Measurements from ENCODE around the gene APMAP.
"Not testable (repeated sequence)": the region's sequence is repeated elsewhere in the genome, so short reads cannot be mapped to it uniquely, and the experiment has no call there.

The APMAP gene

GRCh38 chr20:24934716-24935115 lies 57.8 kb downstream of the APMAP start:
- H3K4me1 ChIP-seq (ENCODE audit: control insufficient read depth, insufficient read depth, low read length) = no peaks in the 10 kb centered on the region
- POLR2A ChIA-PET = no interaction called here
- H3K27ac ChIP-seq (ENCODE audit: extremely low read depth, low read depth, low read length) = no peak overlapping the region
- H3K9me3 ChIP-seq (ENCODE audit: control insufficient read depth, insufficient read depth, low read depth, low read length) = no peaks in the 10 kb centered on the region
- CTCF ChIA-PET = no interaction called here
- no peak overlapping the region for H3K4me3 ChIP-seq (ENCODE audit: low read depth, low read length)
- TF ChIP-seq ZNF239 (tag by site-specific recombination; IDR thresholded peaks at IDR 0.05) = 0 out of 2 replicates have a peak, but pooled peaks have one; percentile 83
- TF ChIP-seq ZNF670 (tag by site-specific recombination; IDR thresholded peaks at IDR 0.05; ENCODE audit: low read depth) = no peak
- no peaks in the 10 kb centered on the region for H3K36me3 ChIP-seq (ENCODE audit: control insufficient read depth in 2 of 2, insufficient read depth in 1 of 2, low read length in 2 of 2)

DNA sequence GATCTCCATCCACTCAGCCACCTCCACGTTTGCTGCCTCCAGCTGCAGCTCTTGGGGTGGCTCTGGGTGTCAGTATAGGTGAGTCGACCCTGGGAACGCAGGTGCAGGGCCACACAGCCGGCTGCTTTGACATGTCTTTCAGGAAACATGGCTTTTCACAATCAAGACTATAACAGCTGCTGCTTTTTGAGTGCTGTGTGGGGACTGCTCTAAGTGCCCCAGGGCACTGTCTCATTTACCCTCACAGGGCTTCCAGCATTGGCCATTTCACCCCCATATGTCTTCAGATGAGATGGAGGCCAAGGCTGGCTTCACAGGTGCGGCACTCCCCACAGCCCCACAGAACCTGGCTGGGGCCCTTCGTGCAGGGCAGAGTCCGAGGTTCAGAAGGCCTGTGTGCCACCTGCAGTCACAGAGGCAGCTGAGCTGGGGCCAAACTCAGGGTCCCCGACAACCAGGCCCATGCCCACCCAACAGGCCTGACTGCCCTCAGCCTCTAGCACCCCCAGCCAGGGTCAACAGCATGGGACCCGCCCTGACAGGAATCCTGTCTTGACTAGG lies 58.4 kb downstream of the APMAP start:
- ChIA-PET CTCF (no interaction called here), POLR2A (no interaction called here)
- no peaks in the 10 kb centered on the region for H3K9me3 ChIP-seq (ENCODE audit: control insufficient read depth, insufficient read depth, low read depth, low read length)
- TF ChIP-seq YY2 (tag by site-specific recombination; IDR thresholded peaks at IDR 0.05) (no peak), ZNF521 (tag by site-specific recombination; IDR thresholded peaks at IDR 0.05) (no peak), OVOL3 (tag by site-specific recombination; IDR thresholded peaks at IDR 0.05) (no peak), ZBTB8A (tag by site-specific recombination; IDR thresholded peaks at IDR 0.05) (no peak), BCL11B (tag by site-specific recombination; IDR thresholded peaks at IDR 0.05; ENCODE audit: low read depth) (no peak)
- no peaks in the 10 kb centered on the region for H3K4me1 ChIP-seq (ENCODE audit: control insufficient read depth, insufficient read depth, low read length)
- no peaks in the 10 kb centered on the region for H3K36me3 ChIP-seq (ENCODE audit: control insufficient read depth in 2 of 2, insufficient read depth in 1 of 2, low read length in 2 of 2)
- no peak overlapping the region for H3K4me3 ChIP-seq (ENCODE audit: low read depth, low read length)
- no peak overlapping the region for H3K27ac ChIP-seq (ENCODE audit: extremely low read depth, low read depth, low read length)

DNA sequence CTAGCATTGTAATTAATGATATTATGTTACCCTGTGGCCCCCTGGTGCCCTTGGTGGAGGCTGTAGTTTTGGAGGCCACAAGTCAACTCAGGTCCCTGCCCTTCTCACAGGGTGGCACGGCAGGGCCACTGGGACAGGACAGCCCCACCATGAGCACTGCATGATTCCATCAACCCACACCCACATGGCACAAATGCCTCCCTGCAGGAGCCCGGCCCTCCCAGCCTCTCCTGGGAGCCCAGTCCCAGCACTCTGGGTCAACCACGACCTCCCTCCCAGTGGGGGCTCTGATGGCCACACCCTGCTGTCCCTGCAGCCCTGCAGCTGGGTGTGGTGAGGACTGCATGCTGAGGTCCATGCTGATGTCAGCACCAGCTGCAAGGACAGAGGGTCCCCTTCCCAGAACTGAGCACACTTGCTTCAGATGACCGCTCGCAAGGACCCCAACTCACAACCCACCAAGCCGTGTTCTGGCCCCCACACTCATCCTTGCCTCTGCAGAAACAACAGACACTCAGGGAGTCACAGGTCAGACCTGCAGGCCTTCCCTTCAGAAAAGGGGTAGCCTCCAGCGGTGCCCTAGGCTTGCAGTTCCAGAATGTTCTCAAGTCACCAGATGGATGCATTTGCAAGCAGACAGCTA lies 59.2 kb downstream of the APMAP start:
- TF ChIP-seq ZIC2 (tag by site-specific recombination; IDR thresholded peaks at IDR 0.05) (peak; percentile 89), ZBTB44 (tag by site-specific recombination; IDR thresholded peaks at IDR 0.05) (no peak), KLF1 (tag by site-specific recombination; IDR thresholded peaks at IDR 0.05) (peak; percentile 61), SETDB1 (IDR thresholded peaks at IDR 0.05; ENCODE audit: insufficient read length, low read length) (no peak), ZNF776 (tag by site-specific recombination; IDR thresholded peaks at IDR 0.05; ENCODE audit: borderline replicate concordance) (no peak), ZNF623 (tag by site-specific recombination; IDR thresholded peaks at IDR 0.05) (no peak)
- Histone ChIP-seq H3K27ac (ENCODE audit: extremely low read depth, low read depth, low read length) (no peak overlapping the region), H3K36me3 (ENCODE audit: control insufficient read depth in 2 of 2, insufficient read depth in 1 of 2, low read length in 2 of 2) (no peaks in the 10 kb centered on the region), H3K9me3 (ENCODE audit: control insufficient read depth, insufficient read depth, low read depth, low read length) (no peaks in the 10 kb centered on the region), H3K4me3 (ENCODE audit: low read depth, low read length) (no peak overlapping the region), H3K4me1 (ENCODE audit: control insufficient read depth, insufficient read depth, low read length) (no peaks in the 10 kb centered on the region)
- ChIA-PET POLR2A (no interaction called here), CTCF (interaction anchor here (0.7 kb wide), 1 partner anchor 71 kb away, joined by 3 read pairs; no protein-coding TSS in a partner anchor)

GRCh38 chr20:24931893-24932292 lies 60.7 kb downstream of the APMAP start:
- POLR2A ChIA-PET; H3K27ac ChIP-seq (ENCODE audit: extremely low read depth, low read depth, low read length); H3K4me3 ChIP-seq (ENCODE audit: low read depth, low read length); H3K9me3 ChIP-seq (ENCODE audit: control insufficient read depth, insufficient read depth, low read depth, low read length); H3K4me1 ChIP-seq (ENCODE audit: control insufficient read depth, insufficient read depth, low read length); H3K36me3 ChIP-seq (ENCODE audit: control insufficient read depth in 2 of 2, insufficient read depth in 1 of 2, low read length in 2 of 2): not testable (repeated sequence)
- CTCF ChIA-PET = interaction anchor here (1.0 to 1.1 kb wide), 2 partner anchors 11 to 62 kb away, joined by 3 read pairs; no protein-coding TSS in a partner anchor

All from HEK293 (cell line).